Trophoblast cell (in vitro differentiated cells and primary cell): ENCODE measurements around the gene RAP1GAP.

Experiments
- DNase-seq, 2 donors: peaks; one replicate each; pipeline ENCODE4 v3.0.0-alpha.2; 2016
- H2AFZ ChIP-seq: 2 replicates; pipeline ENCODE4 v1.6.1; 2013; ENCODE audit warnings: low read length, moderate library complexity, mild to moderate bottlenecking; ENCODE audit not compliant: insufficient read depth, poor library complexity
- H2AK5ac ChIP-seq: 2 replicates; pipeline ENCODE4 v1.6.1; 2013; ENCODE audit warnings: mild to moderate bottlenecking, low read length
- H2BK120ac ChIP-seq: 2 replicates; pipeline ENCODE4 v1.6.1; 2013; ENCODE audit warnings: low read length, mild to moderate bottlenecking, moderate library complexity; ENCODE audit not compliant: insufficient read depth, poor library complexity
- H2BK12ac ChIP-seq: 2 replicates; pipeline ENCODE4 v1.6.1; 2013; ENCODE audit warnings: mild to moderate bottlenecking, low read length, moderate library complexity
- H2BK5ac ChIP-seq: 2 replicates; pipeline ENCODE4 v1.6.1; 2013; ENCODE audit warnings: low read length, low read depth, moderate library complexity, mild to moderate bottlenecking; ENCODE audit not compliant: poor library complexity
- H3K14ac ChIP-seq: 2 replicates; pipeline ENCODE4 v1.6.1; 2013; ENCODE audit warnings: mild to moderate bottlenecking, low read length
- H3K18ac ChIP-seq: 2 replicates; pipeline ENCODE4 v1.6.1; 2013; ENCODE audit warnings: mild to moderate bottlenecking, low read length
- H3K23ac ChIP-seq: 2 replicates; pipeline ENCODE4 v1.6.1; 2013; ENCODE audit warnings: low read length
- H3K27ac ChIP-seq: 2 replicates; pipeline ENCODE4 v1.5.1; 2013; ENCODE audit warnings: low read depth, mild to moderate bottlenecking, inconsistent platforms, low read length, moderate library complexity
- H3K27me3 ChIP-seq: 2 replicates; pipeline ENCODE4 v1.6.1; 2013; ENCODE audit warnings: inconsistent platforms, mild to moderate bottlenecking, low read length, moderate library complexity; ENCODE audit not compliant: insufficient read depth
- H3K36me3 ChIP-seq, 2 experiments: 1 replicate in 1 of 2; 2 replicates in 1 of 2; pipeline ENCODE4 v1.6.1; 2013; ENCODE audit warnings: low read length in 2 of 2, mild to moderate bottlenecking in 2 of 2, moderate library complexity in 1 of 2; ENCODE audit not compliant: insufficient read depth in 2 of 2, control insufficient read depth in 1 of 2
- H3K4ac ChIP-seq: 2 replicates; pipeline ENCODE4 v1.6.1; 2013; ENCODE audit warnings: low read depth, mild to moderate bottlenecking, low read length, moderate library complexity
- H3K4me1 ChIP-seq, 2 experiments: 1 replicate in 1 of 2; 2 replicates in 1 of 2; pipeline ENCODE4 v1.6.1; 2013; ENCODE audit warnings: low read length in 2 of 2, mild to moderate bottlenecking in 2 of 2, moderate library complexity in 1 of 2; ENCODE audit not compliant: insufficient read depth in 2 of 2, control insufficient read depth in 1 of 2
- H3K4me2 ChIP-seq: 2 replicates; pipeline ENCODE4 v1.6.1; 2013; ENCODE audit warnings: inconsistent platforms, mild to moderate bottlenecking, low read length, moderate library complexity
- H3K4me3 ChIP-seq: 2 replicates; pipeline ENCODE4 v1.5.1; 2013; ENCODE audit warnings: mild to moderate bottlenecking, low read depth, low read length, inconsistent platforms
- H3K79me1 ChIP-seq: one replicate; pipeline ENCODE4 v1.6.1; 2013; ENCODE audit warnings: low read length
- H3K79me2 ChIP-seq: 2 replicates; pipeline ENCODE4 v1.6.1; 2013; ENCODE audit warnings: low read length, mild to moderate bottlenecking; ENCODE audit not compliant: control insufficient read depth, insufficient read depth, poor library complexity
- H3K9ac ChIP-seq: 2 replicates; pipeline ENCODE4 v1.6.1; 2013; ENCODE audit warnings: mild to moderate bottlenecking, low read length
- H3K9me3 ChIP-seq: 2 replicates; pipeline ENCODE4 v1.6.1; 2013; ENCODE audit warnings: low read depth, mild to moderate bottlenecking, control low read depth, inconsistent platforms, low read length; ENCODE audit not compliant: insufficient read depth
- H4K12ac ChIP-seq: 2 replicates; pipeline ENCODE4 v1.6.1; 2013; ENCODE audit warnings: low read depth, mild to moderate bottlenecking, low read length, moderate library complexity
- H4K8ac ChIP-seq: 2 replicates; pipeline ENCODE4 v1.6.1; 2013; ENCODE audit warnings: low read depth, mild to moderate bottlenecking, low read length, moderate library complexity
- H4K91ac ChIP-seq: one replicate; pipeline ENCODE4 v1.6.1; 2013; ENCODE audit warnings: low read depth, mild to moderate bottlenecking, low read length, moderate library complexity
- WGBS: extraction: QIAGEN DNeasy Blood & Tissue Kit; methylation state at CpG from one replicate; pipeline ENCODE4 v1.1.7; 2013; ENCODE audit warnings: missing lambda C conversion rate; ENCODE audit not compliant: insufficient read length, insufficient coverage; ENCODE audit errors: extremely low coverage; 5-methylcytosine and 5-hydroxymethylcytosine counted together

RAP1GAP gene

GRCh38 chr1:21702780-21703179 is 33.6 kb upstream of the RAP1GAP start:
- Histone ChIP-seq H3K27ac (no peak overlapping the region), H3K9ac (no peak overlapping the region), H3K36me3 (peaks cover 11 to 28% of the 10 kb centered on the region in 2 experiments), H3K4ac (no peak overlapping the region), H4K12ac (no peak overlapping the region), H3K4me2 (no peak overlapping the region), H3K23ac (no peak overlapping the region), H2BK12ac (no peak overlapping the region), H3K9me3 (no peaks in the 10 kb centered on the region), H3K18ac (no peak overlapping the region), H4K91ac (no peak overlapping the region), H2AFZ (no peak overlapping the region), H3K4me3 (no peak overlapping the region), H3K27me3 (no peaks in the 10 kb centered on the region), H3K79me2 (no peaks in the 10 kb centered on the region), H2AK5ac (no peak overlapping the region), H3K14ac (no peak overlapping the region), H2BK5ac (no peak overlapping the region), H3K79me1 (no peaks in the 10 kb centered on the region), H2BK120ac (no peak overlapping the region), H3K4me1 (no peaks in the 10 kb centered on the region), H4K8ac (no peak overlapping the region)
- WGBS: no CpG with 5 or more reads among the region's 4 CpGs
- DNase-seq: no peak

GRCh38 chr1:21701401-21701800 is 32.2 kb upstream of the RAP1GAP start:
- no peak overlapping the region for H3K4me2 ChIP-seq
- no peak overlapping the region for H2BK120ac ChIP-seq
- H2BK12ac ChIP-seq: no peak overlapping the region
- H2BK5ac ChIP-seq: no peak overlapping the region
- no CpG with 5 or more reads among the region's 6 CpGs for WGBS
- H3K27me3 ChIP-seq: no peaks in the 10 kb centered on the region
- H2AFZ ChIP-seq: no peak overlapping the region
- DNase-seq: no peak
- H3K9me3 ChIP-seq: no peaks in the 10 kb centered on the region
- no peak overlapping the region for H4K8ac ChIP-seq
- H3K79me1 ChIP-seq: no peaks in the 10 kb centered on the region
- no peak overlapping the region for H3K18ac ChIP-seq
- H4K12ac ChIP-seq: no peak overlapping the region
- no peak overlapping the region for H2AK5ac ChIP-seq
- no peak overlapping the region for H3K14ac ChIP-seq
- H4K91ac ChIP-seq: no peak overlapping the region
- no peaks in the 10 kb centered on the region for H3K79me2 ChIP-seq
- H3K23ac ChIP-seq: no peak overlapping the region
- no peak overlapping the region for H3K4me3 ChIP-seq
- peaks cover 10 to 26% of the 10 kb centered on the region in 2 experiments for H3K36me3 ChIP-seq
- H3K27ac ChIP-seq: no peak overlapping the region
- no peak overlapping the region for H3K9ac ChIP-seq
- no peaks in the 10 kb centered on the region for H3K4me1 ChIP-seq
- no peak overlapping the region for H3K4ac ChIP-seq

GRCh38 chr1:21700094-21700493 is 30.9 kb upstream of the RAP1GAP start:
- no peak overlapping the region for H4K8ac ChIP-seq
- no peak overlapping the region for H3K18ac ChIP-seq
- no peak overlapping the region for H3K4me3 ChIP-seq
- H3K14ac ChIP-seq: no peak overlapping the region
- no peaks in the 10 kb centered on the region for H3K4me1 ChIP-seq
- H3K23ac ChIP-seq: no peak overlapping the region
- peaks cover 1% of the 10 kb centered on the region for H3K9me3 ChIP-seq
- H4K12ac ChIP-seq: no peak overlapping the region
- H4K91ac ChIP-seq: no peak overlapping the region
- H3K27me3 ChIP-seq: no peaks in the 10 kb centered on the region
- no peak overlapping the region for H2AK5ac ChIP-seq
- no peak overlapping the region for H3K4ac ChIP-seq
- H2BK12ac ChIP-seq: no peak overlapping the region
- no peak for DNase-seq
- no CpG with 5 or more reads among the region's 4 CpGs for WGBS
- H3K4me2 ChIP-seq: no peak overlapping the region
- no peak overlapping the region for H3K9ac ChIP-seq
- H3K79me2 ChIP-seq: no peaks in the 10 kb centered on the region
- H3K27ac ChIP-seq: no peak overlapping the region
- H3K36me3 ChIP-seq: peaks cover 13 to 22% of the 10 kb centered on the region in 2 experiments
- no peak overlapping the region for H2AFZ ChIP-seq
- H2BK120ac ChIP-seq: no peak overlapping the region
- no peak overlapping the region for H2BK5ac ChIP-seq
- H3K79me1 ChIP-seq: no peaks in the 10 kb centered on the region

- Histone ChIP-seq H4K8ac (no peak overlapping the region), H3K9me3 (peaks cover 1% of the 10 kb centered on the region), H3K36me3 (peaks cover 16 to 27% of the 10 kb centered on the region in 2 experiments), H3K27ac (no peak overlapping the region), H3K79me1 (no peaks in the 10 kb centered on the region), H2BK120ac (no peak overlapping the region), H3K23ac (no peak overlapping the region), H2BK5ac (no peak overlapping the region), H3K18ac (no peak overlapping the region), H3K4ac (no peak overlapping the region), H4K12ac (no peak overlapping the region), H2BK12ac (no peak overlapping the region), H2AK5ac (no peak overlapping the region), H3K79me2 (no peaks in the 10 kb centered on the region), H3K27me3 (no peaks in the 10 kb centered on the region), H3K4me1 (no peaks in the 10 kb centered on the region), H4K91ac (no peak overlapping the region), H3K9ac (no peak overlapping the region), H3K14ac (no peak overlapping the region), H2AFZ (no peak overlapping the region), H3K4me3 (no peak overlapping the region), H3K4me2 (no peak overlapping the region)
- no peak for DNase-seq
- no CpG with 5 or more reads among the region's 6 CpGs for WGBS
These were observed 27.8 kb upstream of the RAP1GAP start for GRCh38 chr1:21696931-21697330.
